ENCODE measurements around the gene ACAA1.
A peak's percentile ranks its signal among the peaks of the same experiment; 100 is the strongest.

GRCh38 chr3:38140326-38141172 is 3.6 kb upstream of the ACAA1 start:
- TF ChIP-seq SP1 (IDR thresholded peaks at IDR 0.05) (no peak), SP1 (CRISPR knock-in tag; IDR thresholded peaks at IDR 0.05) (no peak), TERF1 (CRISPR knock-in tag; IDR thresholded peaks at IDR 0.05) (no peak), KLF15 (CRISPR knock-in tag; IDR thresholded peaks at IDR 0.05; ENCODE audit: borderline replicate concordance) (no peak), RELA (CRISPR knock-in tag; IDR thresholded peaks at IDR 0.05) (no peak), TCF12 (IDR thresholded peaks at IDR 0.05) (no peak), TCF12 (CRISPR knock-in tag; IDR thresholded peaks at IDR 0.05) (no peak), PTBP1 (IDR thresholded peaks at IDR 0.05; ENCODE audit: low read depth, low read length, poor library complexity, severe bottlenecking) (no peak), CTCF (CRISPR knock-in tag; IDR thresholded peaks at IDR 0.05) (peak; percentile 22; the same call in 1 of the 2 replicates), RFX5 (IDR thresholded peaks at IDR 0.05; ENCODE audit: low read depth, low read length) (no peak), GABPA (IDR thresholded peaks at IDR 0.05; ENCODE audit: low read depth, low read length) (no peak), GABPA (CRISPR knock-in tag; IDR thresholded peaks at IDR 0.05; ENCODE audit: low read depth) (no peak)
